Measurements from ENCODE around the gene CSF3R. TPM values are rescaled to one million over a fixed set of nuclear protein-coding genes. Genes with fewer than 3 reads are reported as not detected.
A peak's percentile ranks its signal among the peaks of the same experiment; 100 is the strongest.

The CSF3R gene
- total RNA-seq, 1 experiment from 2014 or later: not detected

GRCh38 chr1:36450270-36450918 is 32.3 kb downstream of the CSF3R start, which contains the start of gene OSCP1:
Gene OSCP1, minus strand, starts transcription at chr1:36450451. Its CDS starts 82 bp downstream, at chr1:36450369.
- POLR2A ChIA-PET (ENCODE audit: unreplicated experiment): interaction anchor here (0.6 kb wide), 4 partner anchors 19 to 880 kb away, joined by 3 to 4 read pairs (median 3); no protein-coding TSS in a partner anchor
- peak within 1 kb of the TSS; percentile 98 for H2AFZ ChIP-seq (ENCODE audit: low read length)
- no peaks in the 10 kb centered on the region for H3K27me3 ChIP-seq (ENCODE audit: low read length)
- peaks cover 10% of the 10 kb centered on the region for H3K36me3 ChIP-seq (ENCODE audit: low read depth, low read length)
- H3K4me2 ChIP-seq (ENCODE audit: low read length): peak within 1 kb of the TSS; percentile 91
- no peaks in the 10 kb centered on the region for H3K9me2 ChIP-seq (replicated peaks; ENCODE audit: low read length)
- H3K27ac ChIP-seq (ENCODE audit: low read length): peak within 1 kb of the TSS; percentile 47
- peaks cover 10% of the 10 kb centered on the region for H3K4me1 ChIP-seq (ENCODE audit: insufficient read depth, low read length)
- peak within 1 kb of the TSS; percentile 71 for H3K4me3 ChIP-seq (ENCODE audit: low read length)
- H3K79me2 ChIP-seq (ENCODE audit: low read length): no peaks in the 10 kb centered on the region
- CTCF ChIA-PET: interaction anchor here (0.6 kb wide), 2 partner anchors 42 to 107 kb away, joined by 3 read pairs; no protein-coding TSS in a partner anchor
- intact Hi-C loops (cut with micrococcal nuclease): loop anchor here (1.0 kb wide), 1 partner anchor 64 kb away; no protein-coding TSS in a partner anchor
- peak; percentile 95 for DNase-seq
- no peaks in the 10 kb centered on the region for H4K20me1 ChIP-seq (ENCODE audit: low read length)
- no peaks in the 10 kb centered on the region for H3F3A ChIP-seq (ENCODE audit: low read length, unreplicated experiment)
- BruUV-seq (replicated peaks): no TSS peak
- peak; percentile 96 for ATAC-seq
- TF ChIP-seq EZH2 (IDR thresholded peaks at IDR 0.05; ENCODE audit: low read length, unreplicated experiment): no peak
- no peak for TF ChIP-seq CTCF (conservative IDR thresholded peaks at IDR 0.05; ENCODE audit: low read depth, low read length)
- TF ChIP-seq EZH2phosphoT487 (IDR thresholded peaks at IDR 0.05; ENCODE audit: borderline replicate concordance, low read length): no peak
- no peaks in the 10 kb centered on the region for H3K9me3 ChIP-seq (ENCODE audit: low read length)
- H3K9ac ChIP-seq (ENCODE audit: low read length): peak within 1 kb of the TSS; percentile 74

GRCh38 chr1:36448530-36449056 is 34.1 kb downstream of the CSF3R start:
- ChIA-PET POLR2A (ENCODE audit: unreplicated experiment) (no interaction called here), CTCF (no interaction called here)
- Histone ChIP-seq H3K4me2 (ENCODE audit: low read length) (no peak overlapping the region), H3K4me1 (ENCODE audit: insufficient read depth, low read length) (peaks cover 10% of the 10 kb centered on the region), H2AFZ (ENCODE audit: low read length) (no peak overlapping the region), H3K79me2 (ENCODE audit: low read length) (no peaks in the 10 kb centered on the region), H3K27me3 (ENCODE audit: low read length) (no peaks in the 10 kb centered on the region), H3K9me3 (ENCODE audit: low read length) (no peaks in the 10 kb centered on the region), H3K9me2 (replicated peaks; ENCODE audit: low read length) (no peaks in the 10 kb centered on the region), H3K36me3 (ENCODE audit: low read depth, low read length) (no peaks in the 10 kb centered on the region), H3K4me3 (ENCODE audit: low read length) (no peak overlapping the region), H3K27ac (ENCODE audit: low read length) (no peak overlapping the region), H3K9ac (ENCODE audit: low read length) (no peak overlapping the region), H3F3A (ENCODE audit: low read length, unreplicated experiment) (no peaks in the 10 kb centered on the region), H4K20me1 (ENCODE audit: low read length) (no peaks in the 10 kb centered on the region)
- intact Hi-C loops (cut with micrococcal nuclease): no loop called here
- no TSS peak for BruUV-seq (replicated peaks)
- no peak for ATAC-seq
- no peak for DNase-seq
- no peak for TF ChIP-seq EZH2 (IDR thresholded peaks at IDR 0.05; ENCODE audit: low read length, unreplicated experiment)
- TF ChIP-seq EZH2phosphoT487 (IDR thresholded peaks at IDR 0.05; ENCODE audit: borderline replicate concordance, low read length): no peak
- no peak for TF ChIP-seq CTCF (conservative IDR thresholded peaks at IDR 0.05; ENCODE audit: low read depth, low read length)

- Histone ChIP-seq H3K27me3 (ENCODE audit: low read length) (no peaks in the 10 kb centered on the region), H3K9me2 (replicated peaks; ENCODE audit: low read length) (no peaks in the 10 kb centered on the region), H3K9ac (ENCODE audit: low read length) (no peak overlapping the region), H4K20me1 (ENCODE audit: low read length) (no peaks in the 10 kb centered on the region), H3K79me2 (ENCODE audit: low read length) (no peaks in the 10 kb centered on the region), H3K4me2 (ENCODE audit: low read length) (no peak overlapping the region), H3K27ac (ENCODE audit: low read length) (no peak overlapping the region), H3K9me3 (ENCODE audit: low read length) (no peaks in the 10 kb centered on the region), H3F3A (ENCODE audit: low read length, unreplicated experiment) (no peaks in the 10 kb centered on the region), H3K4me1 (ENCODE audit: insufficient read depth, low read length) (peaks cover 10% of the 10 kb centered on the region), H3K4me3 (ENCODE audit: low read length) (no peak overlapping the region), H2AFZ (ENCODE audit: low read length) (no peak overlapping the region), H3K36me3 (ENCODE audit: low read depth, low read length) (no peaks in the 10 kb centered on the region)
- no peak for TF ChIP-seq EZH2 (IDR thresholded peaks at IDR 0.05; ENCODE audit: low read length, unreplicated experiment)
- TF ChIP-seq EZH2phosphoT487 (IDR thresholded peaks at IDR 0.05; ENCODE audit: borderline replicate concordance, low read length): no peak
- no peak for TF ChIP-seq CTCF (conservative IDR thresholded peaks at IDR 0.05; ENCODE audit: low read depth, low read length)
- ChIA-PET CTCF (no interaction called here), POLR2A (ENCODE audit: unreplicated experiment) (no interaction called here)
- no TSS peak for BruUV-seq (replicated peaks)
- ATAC-seq (no peak), DNase-seq (no peak)
- intact Hi-C loops (cut with micrococcal nuclease): no loop called here
Observed at GRCh38 chr1:36447450-36447849, 35.3 kb downstream of the CSF3R start.

Data from PC-3 (cell line).